ENCODE results near the gene PAQR7. TPM values are rescaled to one million over a fixed set of nuclear protein-coding genes. Genes with fewer than 3 reads are reported as not detected.

PAQR7 gene
- total RNA-seq, 1 donor from 2014 or later = 12.6 TPM

GRCh38 chr1:25917996-25918395 is 42.5 kb upstream of the PAQR7 start:
- no peak for TF ChIP-seq CTCF (IDR thresholded peaks at IDR 0.05; ENCODE audit: insufficient read depth, low read length, severe bottlenecking)
- Histone ChIP-seq H3K27me3 (ENCODE audit: control insufficient read depth, insufficient read depth, low read length) (no peaks in the 10 kb centered on the region), H3K36me3 (ENCODE audit: control insufficient read depth, insufficient read depth, low read length) (no peaks in the 10 kb centered on the region), H3K4me3 (ENCODE audit: low read depth, low read length) (no peak overlapping the region)
- DNase-seq (ENCODE audit: low read depth) = no peak
- no peak for FAIRE-seq

- no peak overlapping the region for H3K4me3 ChIP-seq (ENCODE audit: low read depth, low read length)
- no peak for FAIRE-seq
- H3K36me3 ChIP-seq (ENCODE audit: control insufficient read depth, insufficient read depth, low read length) = no peaks in the 10 kb centered on the region
- no peak for TF ChIP-seq CTCF (IDR thresholded peaks at IDR 0.05; ENCODE audit: insufficient read depth, low read length, severe bottlenecking)
- no peaks in the 10 kb centered on the region for H3K27me3 ChIP-seq (ENCODE audit: control insufficient read depth, insufficient read depth, low read length)
- DNase-seq (ENCODE audit: low read depth) = no peak
Observed at GRCh38 chr1:25916460-25916859, 41.0 kb upstream of the PAQR7 start.

GRCh38 chr1:25914074-25914995 is 38.8 kb upstream of the PAQR7 start:
- no peak for TF ChIP-seq CTCF (IDR thresholded peaks at IDR 0.05; ENCODE audit: insufficient read depth, low read length, severe bottlenecking)
- Histone ChIP-seq H3K4me3 (ENCODE audit: low read depth, low read length) (no peak overlapping the region), H3K36me3 (ENCODE audit: control insufficient read depth, insufficient read depth, low read length) (no peaks in the 10 kb centered on the region), H3K27me3 (ENCODE audit: control insufficient read depth, insufficient read depth, low read length) (no peaks in the 10 kb centered on the region)
- DNase-seq (ENCODE audit: low read depth) (no peak), FAIRE-seq (no peak)

GRCh38 chr1:25913206-25913605 is 37.7 kb upstream of the PAQR7 start:
- FAIRE-seq (peak; percentile 7), DNase-seq (ENCODE audit: low read depth) (no peak)

GRCh38 chr1:25912076-25912831 is 36.7 kb upstream of the PAQR7 start:
- no peak for FAIRE-seq
- TF ChIP-seq CTCF (IDR thresholded peaks at IDR 0.05; ENCODE audit: insufficient read depth, low read length, severe bottlenecking) = no peak
- DNase-seq (ENCODE audit: low read depth) = peak; percentile 91
- Histone ChIP-seq H3K36me3 (ENCODE audit: control insufficient read depth, insufficient read depth, low read length) (no peaks in the 10 kb centered on the region), H3K4me3 (ENCODE audit: low read depth, low read length) (no peak overlapping the region), H3K27me3 (ENCODE audit: control insufficient read depth, insufficient read depth, low read length) (no peaks in the 10 kb centered on the region)

More at GRCh38 chr1:25913206-25913605, 37.7 kb upstream of the PAQR7 start:
- H3K36me3 ChIP-seq (ENCODE audit: control insufficient read depth, insufficient read depth, low read length) = no peaks in the 10 kb centered on the region
- no peak for TF ChIP-seq CTCF (IDR thresholded peaks at IDR 0.05; ENCODE audit: insufficient read depth, low read length, severe bottlenecking)
- no peak overlapping the region for H3K4me3 ChIP-seq (ENCODE audit: low read depth, low read length)
- H3K27me3 ChIP-seq (ENCODE audit: control insufficient read depth, insufficient read depth, low read length) = no peaks in the 10 kb centered on the region
